Transverse colon (tissue), 4 donors: Measurements from ENCODE around the gene FAM234A.
A peak's percentile ranks its signal among the peaks of the same experiment; 100 is the strongest.

ENCODE experiments used
- CTCF ChIP-seq, 5 experiments: fragments of 200-600 bp in 3 of 5; fragments of 450-650 bp in 2 of 5; sonication (generic) in 3 of 5; IDR thresholded peaks; 1 replicate in 2 of 5; 2 replicates in 3 of 5; pipeline ENCODE4 v1.5.1; 2016 to 2017; ENCODE audit warnings: antibody characterized with exemption in 5 of 5, inconsistent platforms in 3 of 5, mild to moderate bottlenecking in 2 of 5, moderate library complexity in 1 of 5
- EP300 ChIP-seq: sonication (generic); formaldehyde crosslinking; IDR thresholded peaks from one replicate; pipeline ENCODE4 v1.6.1; 2017; ENCODE audit warnings: antibody characterized with exemption, low read depth
- POLR2A ChIP-seq: fragments of 450-650 bp; IDR thresholded peaks from one replicate; pipeline ENCODE4 v1.6.1; 2016; ENCODE audit warnings: antibody characterized with exemption, mild to moderate bottlenecking, moderate library complexity
- POLR2AphosphoS5 ChIP-seq, 3 donors: sonication (generic); formaldehyde crosslinking; IDR thresholded peaks; one replicate each; pipeline ENCODE4 v1.6.1; 2016; ENCODE audit warnings: antibody characterized with exemption in 3 of 3

GRCh38 chr16:303760-304505, 69.3 kb downstream of the FAM234A start:
- TF ChIP-seq POLR2A (no peak), CTCF (IDR thresholded peaks at IDR 0.05) (peak in 2 of 5 experiments; percentile 10 to 20), EP300 (no peak), POLR2AphosphoS5 (IDR thresholded peaks at IDR 0.05) (no peak)
